GM21786 (cell line): ENCODE results near the gene GRK2.

Experiments
- ATAC-seq: cut with Tn5 transposase; IDR thresholded peaks from one replicate; pipeline ENCODE4 v1.9.1; 2021; ENCODE audit not compliant: unreplicated experiment

Gene GRK2

DNA sequence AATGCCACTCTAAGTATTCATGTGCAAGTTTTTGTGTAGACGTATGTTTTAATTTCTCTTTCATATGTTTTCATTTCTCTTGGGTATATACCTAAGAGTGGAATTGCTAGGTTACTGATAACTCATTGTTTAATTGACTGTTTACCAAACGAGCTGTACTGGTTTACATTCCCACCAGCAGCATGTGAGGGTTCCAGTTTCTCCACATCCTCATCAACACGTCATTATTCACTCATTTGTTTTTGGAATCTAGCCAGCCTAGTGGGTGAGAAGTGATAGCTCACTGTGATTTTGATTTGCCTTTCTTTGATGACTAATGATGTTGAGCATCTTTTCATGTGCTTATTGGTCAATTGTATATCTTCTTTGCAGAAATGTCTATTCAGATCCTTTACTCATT is 26.8 kb downstream of the GRK2 start:
- ATAC-seq, result no peak

GRCh38 chr11:67295846-67296245 is 29.6 kb downstream of the GRK2 start:
- ATAC-seq, result no peak

- ATAC-seq, result no peak
These were observed 32.5 kb downstream of the GRK2 start for GRCh38 chr11:67298786-67299185.

DNA sequence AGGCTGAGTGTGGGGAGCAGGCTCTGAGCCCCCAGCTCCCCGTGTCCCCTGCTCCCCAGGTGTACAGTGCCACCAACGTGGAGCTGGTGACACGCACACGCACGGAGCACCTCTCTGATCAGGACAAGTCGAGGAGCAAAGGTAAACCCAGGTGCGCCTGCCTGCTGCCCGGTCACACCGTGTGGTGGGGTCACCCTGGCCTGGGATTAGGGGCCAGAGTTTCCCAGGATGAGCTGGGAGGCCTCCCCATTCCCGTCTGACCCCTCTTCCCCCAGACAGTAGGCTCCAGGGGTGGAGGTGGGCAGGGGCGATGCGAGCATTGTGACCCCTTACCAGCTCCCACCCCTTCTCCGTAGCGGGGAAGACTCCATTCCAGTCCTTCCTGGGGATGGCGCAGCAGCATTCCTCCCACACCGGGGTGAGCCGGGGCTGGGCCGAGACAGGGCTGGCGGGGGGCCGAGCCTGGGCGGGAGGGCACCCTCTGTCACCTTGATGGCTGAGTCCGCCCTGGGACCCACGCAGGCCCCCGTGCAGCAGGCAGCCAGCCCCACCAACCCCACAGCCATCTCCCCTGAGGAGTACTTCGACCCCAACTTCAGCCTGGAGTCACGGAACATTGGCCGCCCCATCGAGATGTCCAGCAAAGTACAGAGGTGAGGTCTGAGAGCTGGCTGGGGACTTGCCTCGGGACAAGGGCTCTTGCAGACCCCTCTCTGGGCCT is 33.4 kb downstream of the GRK2 start:
- no peak for ATAC-seq

DNA sequence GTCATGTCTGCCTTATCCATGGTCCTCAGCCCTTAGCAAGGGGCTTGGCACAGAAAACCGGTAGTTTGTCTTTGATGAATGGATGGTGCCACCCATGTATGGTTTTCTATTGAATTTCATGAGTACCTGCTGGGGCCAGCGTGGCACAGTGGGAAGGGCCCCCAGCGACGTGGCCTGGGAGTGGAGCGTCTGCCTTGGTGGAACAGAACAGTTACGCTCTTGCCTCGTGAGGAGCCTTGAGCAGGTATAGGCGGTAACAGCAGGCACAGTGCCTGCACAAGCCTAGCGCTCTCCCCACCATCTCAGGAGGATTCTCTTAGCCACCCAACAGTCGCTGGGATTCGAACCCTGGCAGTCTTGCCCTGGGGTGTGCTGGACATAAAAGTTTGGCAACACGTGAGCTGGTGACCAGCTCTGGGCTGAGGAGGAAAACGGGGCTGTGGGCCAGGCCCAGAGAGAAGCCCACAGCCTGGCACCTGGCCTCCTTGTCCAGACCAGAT is 34.0 kb downstream of the GRK2 start:
- ATAC-seq, result no peak

DNA sequence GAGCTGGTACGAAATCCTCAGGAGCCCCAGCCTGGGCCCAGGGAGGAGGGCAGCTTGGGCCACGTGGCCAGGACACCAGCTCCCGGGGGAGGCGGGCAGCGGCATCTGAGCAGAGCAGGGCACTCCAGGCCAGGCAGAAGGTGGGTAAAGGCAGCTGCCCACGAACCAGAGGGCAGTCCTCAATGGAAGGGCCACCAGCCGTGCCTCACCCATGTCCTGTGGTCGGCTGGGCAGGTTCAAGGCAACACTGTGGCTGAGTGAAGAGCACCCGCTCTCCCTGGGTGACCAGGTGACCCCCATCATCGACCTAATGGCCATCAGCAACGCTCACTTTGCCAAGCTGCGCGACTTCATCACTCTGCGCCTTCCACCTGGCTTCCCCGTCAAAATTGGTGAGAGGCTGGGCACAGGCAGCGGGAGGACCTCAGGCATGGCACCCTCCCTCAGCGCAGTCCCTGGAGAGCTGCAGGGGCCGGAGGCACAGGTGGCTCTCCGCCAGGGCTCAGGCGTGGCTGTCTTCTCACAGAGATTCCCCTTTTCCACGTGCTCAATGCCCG is 34.6 kb downstream of the GRK2 start:
- ATAC-seq, result no peak

DNA sequence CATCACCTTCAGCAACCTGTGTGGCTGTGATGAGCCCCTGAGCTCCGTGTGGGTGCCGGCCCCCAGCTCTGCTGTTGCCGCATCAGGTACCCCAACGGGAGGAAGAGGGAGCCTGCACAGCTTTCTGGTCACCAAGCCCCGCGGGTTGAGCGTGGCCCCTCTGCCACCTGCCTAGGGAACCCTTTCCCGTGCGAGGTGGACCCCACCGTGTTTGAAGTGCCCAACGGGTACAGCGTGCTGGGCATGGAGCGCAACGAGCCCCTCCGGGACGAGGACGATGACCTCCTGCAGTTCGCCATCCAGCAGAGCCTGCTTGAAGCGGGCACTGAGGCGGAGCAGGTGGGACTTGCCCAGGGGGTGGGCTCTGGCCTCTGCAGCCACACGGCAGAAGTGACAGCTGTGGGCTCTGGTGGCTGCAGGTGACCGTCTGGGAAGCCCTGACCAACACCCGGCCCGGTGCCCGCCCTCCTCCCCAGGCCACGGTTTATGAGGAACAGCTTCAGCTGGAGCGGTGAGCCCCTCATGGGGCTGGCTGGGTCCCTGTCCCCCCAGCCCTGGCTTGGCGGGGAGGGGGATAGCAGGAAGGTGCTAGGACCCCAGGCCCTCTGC is 35.1 kb downstream of the GRK2 start:
- ATAC-seq, result no peak

GRCh38 chr11:67301951-67302516 is 35.8 kb downstream of the GRK2 start:
- ATAC-seq, result no peak

GRCh38 chr11:67302571-67303131 is 36.4 kb downstream of the GRK2 start:
- ATAC-seq, result no peak

DNA sequence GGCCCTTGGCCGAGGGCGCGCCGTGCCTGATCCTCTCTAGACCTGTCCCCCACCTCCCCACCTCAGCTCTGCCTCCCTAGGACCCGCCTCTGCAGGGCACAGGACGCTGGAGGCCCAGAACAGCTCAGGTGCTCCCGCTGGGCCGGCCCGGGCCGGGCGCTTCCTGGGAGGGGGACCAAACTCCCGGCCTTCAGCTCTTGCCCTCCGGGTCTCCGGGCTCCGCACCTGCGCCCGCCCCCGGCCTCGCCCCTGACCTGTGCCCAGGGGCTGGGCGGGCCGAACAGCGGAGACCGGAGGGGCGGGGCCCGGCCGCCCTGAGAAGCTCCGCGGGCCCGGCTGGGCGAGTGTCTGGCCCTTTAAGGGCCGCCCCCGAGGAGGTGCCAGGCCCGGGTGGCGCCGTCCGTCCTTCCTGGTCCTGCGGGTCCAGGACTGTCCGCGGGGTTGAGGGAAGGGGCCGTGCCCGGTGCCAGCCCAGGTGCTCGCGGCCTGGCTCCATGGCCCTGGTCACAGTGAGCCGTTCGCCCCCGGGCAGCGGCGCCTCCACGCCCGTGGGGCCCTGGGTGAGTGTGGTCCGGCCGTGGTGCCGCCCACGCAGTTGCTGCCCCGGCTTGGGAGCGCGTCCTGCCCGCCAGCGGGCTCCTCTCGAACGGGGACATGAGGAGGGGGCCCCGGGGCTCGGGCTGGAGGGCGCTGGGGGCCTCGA is 37.0 kb downstream of the GRK2 start, which contains the start of gene SSH3:
TSS of gene SSH3 (plus strand) at position 399 of the 703 bp plus-strand sequence. CDS start at position 495, 96 bp downstream.
- ATAC-seq, result no peak

- ATAC-seq, result no peak
These were observed 37.6 kb downstream of the GRK2 start for GRCh38 chr11:67303835-67304411.

- no peak for ATAC-seq
These were observed 38.3 kb downstream of the GRK2 start for GRCh38 chr11:67304511-67305113.

- no peak for ATAC-seq
These were observed 40.7 kb downstream of the GRK2 start for GRCh38 chr11:67306769-67307544.

DNA sequence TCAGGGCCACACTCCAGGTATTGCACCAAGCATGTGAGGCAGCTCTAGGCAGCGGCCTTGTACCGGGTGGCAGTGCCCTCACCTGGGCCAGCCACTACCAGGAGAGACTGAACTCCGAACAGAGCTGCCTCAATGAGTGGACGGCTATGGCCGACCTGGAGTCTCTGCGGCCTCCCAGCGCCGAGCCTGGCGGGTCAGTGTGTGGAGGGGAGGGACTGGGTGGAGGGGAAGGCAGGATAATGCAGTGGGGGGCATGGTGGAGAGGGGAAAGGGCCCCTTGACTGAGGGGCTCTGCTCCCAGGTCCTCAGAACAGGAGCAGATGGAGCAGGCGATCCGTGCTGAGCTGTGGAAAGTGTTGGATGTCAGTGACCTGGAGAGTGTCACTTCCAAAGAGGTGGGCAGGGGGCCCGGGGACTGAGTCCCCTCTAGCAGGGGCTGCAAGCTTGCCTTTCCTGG is 41.3 kb downstream of the GRK2 start:
- no peak for ATAC-seq

DNA sequence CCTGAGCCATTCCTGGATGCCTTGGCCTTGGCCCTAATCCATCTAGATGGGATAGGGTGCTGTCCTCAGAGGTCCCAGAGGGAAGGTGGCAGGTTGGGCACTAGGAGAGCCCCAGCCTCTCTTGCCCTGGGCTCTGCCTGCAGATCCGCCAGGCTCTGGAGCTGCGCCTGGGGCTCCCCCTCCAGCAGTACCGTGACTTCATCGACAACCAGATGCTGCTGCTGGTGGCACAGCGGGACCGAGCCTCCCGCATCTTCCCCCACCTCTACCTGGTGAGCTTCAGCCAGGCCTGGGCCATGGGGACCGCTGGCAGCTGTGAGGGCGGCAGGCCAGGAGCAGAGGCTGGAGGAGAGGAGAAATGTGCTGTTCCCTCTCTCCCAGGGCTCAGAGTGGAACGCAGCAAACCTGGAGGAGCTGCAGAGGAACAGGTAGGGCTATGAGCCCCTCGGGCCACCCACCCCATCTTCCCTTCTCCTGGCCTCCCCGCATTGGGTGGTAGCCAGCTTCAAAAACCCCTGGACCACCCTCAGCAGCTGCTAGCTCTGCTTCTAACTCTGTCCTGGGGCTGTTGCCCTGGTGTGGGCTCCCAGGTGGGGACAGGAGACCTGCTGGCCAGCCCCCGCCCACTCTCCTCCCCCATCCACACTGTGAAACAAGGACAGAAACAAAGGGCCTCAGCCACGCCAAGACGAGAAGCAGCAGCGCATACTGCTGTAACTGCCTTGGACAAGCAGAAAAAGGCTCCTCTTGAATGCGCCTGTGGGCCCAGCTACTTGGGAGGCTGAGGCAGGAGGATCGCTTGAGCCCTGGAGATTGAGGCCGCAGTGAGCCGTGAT is 42.0 kb downstream of the GRK2 start:
- no peak for ATAC-seq

DNA sequence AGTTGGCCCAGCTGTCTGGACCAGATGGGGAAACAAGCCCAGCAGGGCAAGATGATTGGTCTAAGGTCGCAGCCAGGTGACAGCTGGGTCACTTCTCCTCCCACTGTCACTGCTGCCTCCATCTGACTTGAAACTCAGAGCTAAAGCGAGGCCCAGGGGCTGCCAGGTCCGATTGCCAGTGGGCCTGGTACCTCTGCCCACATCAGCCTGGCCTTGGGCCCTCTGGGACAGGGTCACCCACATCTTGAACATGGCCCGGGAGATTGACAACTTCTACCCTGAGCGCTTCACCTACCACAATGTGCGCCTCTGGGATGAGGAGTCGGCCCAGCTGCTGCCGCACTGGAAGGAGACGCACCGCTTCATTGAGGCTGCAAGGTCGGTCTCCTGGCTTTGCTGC is 42.9 kb downstream of the GRK2 start:
- ATAC-seq, result no peak

DNA sequence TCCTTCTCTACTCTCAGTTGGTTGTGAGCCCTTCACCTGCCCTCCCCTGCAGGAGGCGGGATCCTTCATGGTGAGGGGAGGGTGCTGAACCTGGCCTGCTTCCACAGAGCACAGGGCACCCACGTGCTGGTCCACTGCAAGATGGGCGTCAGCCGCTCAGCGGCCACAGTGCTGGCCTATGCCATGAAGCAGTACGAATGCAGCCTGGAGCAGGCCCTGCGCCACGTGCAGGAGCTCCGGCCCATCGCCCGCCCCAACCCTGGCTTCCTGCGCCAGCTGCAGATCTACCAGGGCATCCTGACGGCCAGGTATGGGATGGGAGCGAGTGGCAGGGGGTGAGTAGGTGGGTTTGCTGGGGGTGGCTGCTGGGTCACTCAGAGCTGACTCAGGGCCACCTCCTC is 43.4 kb downstream of the GRK2 start:
- no peak for ATAC-seq

DNA sequence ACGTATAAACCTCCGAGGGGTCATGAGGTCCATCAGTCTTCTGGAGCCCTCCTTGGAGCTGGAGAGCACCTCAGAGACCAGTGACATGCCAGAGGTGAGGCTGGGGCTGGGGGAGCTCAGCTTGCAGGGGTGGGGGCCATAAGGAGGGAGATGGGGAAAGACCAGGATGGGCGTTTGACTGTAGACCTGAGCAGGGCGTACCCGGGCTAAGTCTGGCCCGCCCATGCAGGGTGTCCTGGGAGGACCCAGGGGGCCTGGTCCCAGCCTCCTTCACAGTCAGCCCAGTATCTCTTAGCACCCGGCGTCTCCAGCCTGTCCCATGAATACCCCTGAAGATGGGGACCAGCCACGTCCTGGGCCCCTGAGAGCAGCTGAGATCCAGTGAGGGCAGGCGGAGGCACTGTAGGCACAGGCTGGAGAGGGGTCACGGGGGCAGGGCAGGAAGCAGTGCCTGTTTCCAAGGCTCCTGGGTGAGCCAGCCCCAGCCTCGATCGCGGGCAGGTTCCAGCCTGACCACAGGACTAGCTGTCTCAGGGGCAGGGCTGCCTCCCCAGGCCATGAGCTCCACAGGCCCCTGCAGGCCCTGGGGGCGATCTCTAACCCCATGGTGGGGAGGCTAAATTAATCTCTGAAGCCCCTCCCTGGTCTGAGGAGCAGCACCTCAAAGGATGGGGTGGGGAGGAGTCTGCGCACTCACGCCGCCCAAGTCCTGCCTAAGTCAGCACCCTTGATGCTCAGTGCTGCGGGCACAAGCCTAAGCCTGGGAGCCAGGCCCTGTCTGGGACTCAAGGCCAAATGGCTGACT is 44.2 kb downstream of the GRK2 start:
- no peak for ATAC-seq
